Stimulated activated effector memory CD8-positive, alpha-beta T cell treated with anti-CD3 and anti-CD28 coated beads, Interleukin-12 subunit alpha, Interleukin-12 subunit beta, amount 100 ng/mL, for 72 hours (primary cell): ENCODE measurements around the gene HPSE2.

ENCODE experiments used
- ATAC-seq: fragments of 150-1000 bp; cut with Tn5 transposase; 2 replicates; pipeline ENCODE4 v1.10.0; 2021
- DNase-seq, 2 donors: peaks; one replicate each; pipeline ENCODE4 v3.0.0; 2021 to 2022; ENCODE audit warnings: low spot score in 2 of 2
- H3K27ac Mint-ChIP-seq: one replicate; pipeline ENCODE4 v1.8.0; 2022; ENCODE audit warnings: mild to moderate bottlenecking, mixed read lengths
- H3K36me3 Mint-ChIP-seq: one replicate; pipeline ENCODE4 v1.8.0; 2022; ENCODE audit warnings: mild to moderate bottlenecking, mixed read lengths
- H3K4me1 Mint-ChIP-seq: one replicate; pipeline ENCODE4 v1.8.0; 2022; ENCODE audit warnings: mixed read lengths
- H3K4me3 Mint-ChIP-seq: one replicate; pipeline ENCODE4 v1.8.0; 2022; ENCODE audit warnings: mild to moderate bottlenecking, mixed read lengths
- H3K9me3 Mint-ChIP-seq: one replicate; pipeline ENCODE4 v1.8.0; 2022; ENCODE audit warnings: mixed read lengths

The HPSE2 gene

GRCh38 chr10:98632456-98633150 is 603.0 kb downstream of the HPSE2 start:
- DNase-seq (no peak), ATAC-seq (no peak)
- Mint-ChIP-seq H3K9me3 (no peaks in the 10 kb centered on the region), H3K36me3 (no peaks in the 10 kb centered on the region), H3K4me1 (no peaks in the 10 kb centered on the region), H3K27ac (no peak overlapping the region), H3K4me3 (no peak overlapping the region)

- ATAC-seq, result no peak
Observed at GRCh38 chr10:98628206-98628605, 607.4 kb downstream of the HPSE2 start.

DNA sequence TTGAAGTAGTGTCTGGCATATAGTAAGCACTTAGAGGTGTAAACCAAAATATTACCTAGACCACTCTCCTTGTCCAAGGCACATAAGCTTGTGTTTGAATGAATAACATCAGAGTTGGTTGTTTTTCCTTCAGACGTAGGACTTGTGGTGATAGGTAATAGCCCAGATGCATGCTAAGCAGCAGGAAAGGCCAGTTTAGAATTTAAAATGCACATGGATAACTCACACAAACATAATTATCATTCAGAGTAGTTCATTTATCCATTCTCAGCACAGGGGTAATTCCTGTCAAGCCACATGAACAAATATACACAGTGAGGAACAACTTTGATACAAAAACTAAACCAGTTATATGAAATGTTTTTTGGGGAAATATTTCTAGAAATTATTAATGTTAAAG is 607.9 kb downstream of the HPSE2 start:
- DNase-seq (no peak), ATAC-seq (no peak)
- Mint-ChIP-seq H3K9me3 (no peaks in the 10 kb centered on the region), H3K4me3 (no peak overlapping the region), H3K27ac (no peak overlapping the region), H3K4me1 (no peaks in the 10 kb centered on the region), H3K36me3 (no peaks in the 10 kb centered on the region)

More at GRCh38 chr10:98628206-98628605, 607.4 kb downstream of the HPSE2 start:
- Mint-ChIP-seq H3K36me3 (no peaks in the 10 kb centered on the region), H3K4me3 (no peak overlapping the region), H3K4me1 (no peaks in the 10 kb centered on the region), H3K27ac (no peak overlapping the region), H3K9me3 (no peaks in the 10 kb centered on the region)
- DNase-seq, result no peak

DNA sequence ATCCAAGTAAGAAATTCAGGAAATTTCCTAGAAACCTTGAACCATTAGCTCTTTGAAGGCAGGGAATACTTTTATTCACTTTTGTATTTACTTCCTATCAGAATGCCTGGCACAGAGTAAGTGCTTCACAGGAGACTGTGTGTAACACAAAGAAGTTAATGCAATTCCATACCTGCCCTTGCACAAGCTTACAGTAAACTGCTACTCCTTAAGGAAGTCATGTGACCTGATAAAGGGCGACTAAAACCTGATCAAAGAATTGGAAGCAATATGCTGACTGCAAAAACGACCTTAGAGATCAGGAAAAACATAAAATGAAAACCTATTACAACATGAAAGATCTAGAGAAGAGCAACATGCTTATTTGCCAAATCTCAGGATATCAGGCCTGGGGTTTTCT is 610.7 kb downstream of the HPSE2 start:
- Mint-ChIP-seq H3K36me3 (no peaks in the 10 kb centered on the region), H3K27ac (no peak overlapping the region)
- no peak for DNase-seq

GRCh38 chr10:98623176-98623575 is 612.5 kb downstream of the HPSE2 start:
- ATAC-seq, result no peak
- DNase-seq, result no peak
- Mint-ChIP-seq H3K4me1 (peaks cover 6% of the 10 kb centered on the region), H3K4me3 (no peak overlapping the region), H3K36me3 (no peaks in the 10 kb centered on the region), H3K9me3 (no peaks in the 10 kb centered on the region), H3K27ac (no peak overlapping the region)

More for the DNA sequence above, 610.7 kb downstream of the HPSE2 start:
- H3K4me3 Mint-ChIP-seq, result no peak overlapping the region
- ATAC-seq, result no peak
- H3K4me1 Mint-ChIP-seq, result no peaks in the 10 kb centered on the region
- H3K9me3 Mint-ChIP-seq, result no peaks in the 10 kb centered on the region

- no peaks in the 10 kb centered on the region for H3K9me3 Mint-ChIP-seq
- ATAC-seq (no peak), DNase-seq (no peak)
- H3K4me1 Mint-ChIP-seq, result peaks cover 6% of the 10 kb centered on the region
- H3K27ac Mint-ChIP-seq, result no peak overlapping the region
- H3K4me3 Mint-ChIP-seq, result no peak overlapping the region
- no peaks in the 10 kb centered on the region for H3K36me3 Mint-ChIP-seq
Observed at GRCh38 chr10:98621630-98622029, 614.0 kb downstream of the HPSE2 start.

DNA sequence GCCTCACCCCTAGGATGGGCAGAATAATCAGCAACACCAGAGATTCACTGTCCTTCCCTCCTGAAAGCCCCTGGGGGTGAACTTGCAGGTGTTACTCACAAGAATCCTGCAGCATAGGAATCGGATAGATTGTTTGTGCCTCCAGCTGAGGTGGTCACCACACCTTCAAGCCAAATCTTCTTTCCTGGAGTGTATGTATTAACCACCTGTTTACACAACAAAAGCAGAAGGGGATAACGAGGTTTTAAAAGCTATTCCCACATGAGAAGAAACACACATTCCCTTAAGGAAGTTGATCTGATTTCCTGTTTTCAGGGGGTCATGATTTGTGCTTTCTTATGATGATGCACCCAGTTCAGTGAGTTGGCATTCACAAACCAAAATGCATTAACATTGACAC is 615.1 kb downstream of the HPSE2 start:
- no peak overlapping the region for H3K27ac Mint-ChIP-seq
- ATAC-seq (no peak), DNase-seq (no peak)

DNA sequence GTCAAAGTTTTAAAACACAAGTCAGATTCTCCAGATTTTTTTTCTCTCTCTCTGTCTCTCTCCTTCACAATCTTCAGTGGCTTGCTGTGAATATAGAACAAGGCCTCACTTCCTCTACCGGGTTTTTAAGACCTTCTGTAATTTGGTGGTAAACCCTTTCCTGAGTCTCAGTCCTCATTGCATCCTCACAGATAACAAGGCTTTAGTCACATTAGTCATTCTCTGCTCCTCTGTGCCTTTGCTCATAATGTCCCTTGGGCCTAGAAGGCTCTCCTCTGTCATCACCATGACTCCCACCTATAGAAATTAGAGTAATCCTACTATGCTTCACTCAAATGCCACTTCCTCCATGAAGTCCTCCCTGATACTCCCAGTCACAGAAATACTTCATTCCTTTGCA is 616.2 kb downstream of the HPSE2 start:
- no peaks in the 10 kb centered on the region for H3K36me3 Mint-ChIP-seq
- no peak overlapping the region for H3K4me3 Mint-ChIP-seq
- H3K9me3 Mint-ChIP-seq, result no peaks in the 10 kb centered on the region
- peaks cover 6% of the 10 kb centered on the region for H3K4me1 Mint-ChIP-seq
- ATAC-seq, result peak; percentile 86
- no peak for DNase-seq
- H3K27ac Mint-ChIP-seq, result peak overlapping the region; percentile 55

More for the DNA sequence above, 615.1 kb downstream of the HPSE2 start:
- Mint-ChIP-seq H3K36me3 (no peaks in the 10 kb centered on the region), H3K4me3 (no peak overlapping the region), H3K4me1 (peaks cover 6% of the 10 kb centered on the region), H3K9me3 (no peaks in the 10 kb centered on the region)

GRCh38 chr10:98617906-98618520 is 617.6 kb downstream of the HPSE2 start:
- ATAC-seq, result no peak
- no peaks in the 10 kb centered on the region for H3K9me3 Mint-ChIP-seq
- no peak for DNase-seq
- no peak overlapping the region for H3K27ac Mint-ChIP-seq
- peaks cover 6% of the 10 kb centered on the region for H3K4me1 Mint-ChIP-seq
- H3K4me3 Mint-ChIP-seq, result no peak overlapping the region
- H3K36me3 Mint-ChIP-seq, result no peaks in the 10 kb centered on the region

- Mint-ChIP-seq H3K9me3 (no peaks in the 10 kb centered on the region), H3K27ac (no peak overlapping the region), H3K4me1 (no peaks in the 10 kb centered on the region), H3K4me3 (no peak overlapping the region), H3K36me3 (no peaks in the 10 kb centered on the region)
- ATAC-seq (no peak), DNase-seq (no peak)
Observed at GRCh38 chr10:98613446-98613845, 622.2 kb downstream of the HPSE2 start.

DNA sequence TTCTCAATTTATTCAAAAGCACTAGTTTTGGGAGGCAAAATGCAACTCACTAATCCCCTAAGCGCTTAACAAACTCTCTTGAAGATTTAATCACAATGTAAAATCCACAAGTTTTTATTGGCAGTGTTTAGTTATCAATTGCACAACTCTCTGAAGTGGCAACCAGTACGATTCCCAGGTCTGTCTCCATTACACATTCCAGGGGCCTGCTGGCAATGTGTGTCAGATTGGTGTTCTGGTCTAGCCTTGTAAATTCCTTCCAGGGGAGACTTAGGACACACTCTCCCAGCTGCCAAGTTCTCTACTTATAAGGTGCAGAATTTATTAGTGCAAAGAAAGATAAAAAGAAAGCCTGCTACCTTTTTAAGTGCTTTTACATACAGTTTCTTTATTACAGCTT is 624.2 kb downstream of the HPSE2 start:
- H3K27ac Mint-ChIP-seq, result no peak overlapping the region
- ATAC-seq (no peak), DNase-seq (no peak)
- H3K4me3 Mint-ChIP-seq, result no peak overlapping the region
- H3K4me1 Mint-ChIP-seq, result no peaks in the 10 kb centered on the region
- H3K36me3 Mint-ChIP-seq, result no peaks in the 10 kb centered on the region
- H3K9me3 Mint-ChIP-seq, result no peaks in the 10 kb centered on the region

DNA sequence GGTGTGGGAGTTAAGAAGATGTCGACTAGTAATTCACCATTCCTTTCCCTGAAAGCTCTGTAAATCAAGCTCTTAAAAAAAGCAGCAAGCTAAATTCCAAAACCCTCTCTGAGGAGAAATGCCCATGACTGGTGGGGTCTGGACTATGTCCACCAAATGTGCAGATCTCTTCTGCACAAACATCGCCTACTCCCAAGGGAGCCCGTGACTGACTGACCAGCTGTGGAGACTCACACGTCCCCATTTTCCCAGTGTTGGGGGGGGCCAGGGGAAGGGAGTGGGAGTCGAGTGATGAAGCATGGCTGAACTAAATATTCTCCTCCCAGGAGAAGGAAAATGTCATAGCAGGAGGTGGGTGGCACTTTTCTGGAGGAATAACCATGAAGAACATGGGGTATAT is 624.8 kb downstream of the HPSE2 start:
- Mint-ChIP-seq H3K36me3 (no peaks in the 10 kb centered on the region), H3K4me1 (no peaks in the 10 kb centered on the region), H3K4me3 (no peak overlapping the region), H3K27ac (no peak overlapping the region), H3K9me3 (no peaks in the 10 kb centered on the region)
- DNase-seq (no peak), ATAC-seq (no peak)

- Mint-ChIP-seq H3K36me3 (no peaks in the 10 kb centered on the region), H3K4me1 (no peaks in the 10 kb centered on the region), H3K27ac (no peak overlapping the region)
Observed at GRCh38 chr10:98610301-98610700, 625.4 kb downstream of the HPSE2 start.

GRCh38 chr10:98609265-98609664 is 626.4 kb downstream of the HPSE2 start:
- ATAC-seq (no peak), DNase-seq (no peak)
- H3K4me3 Mint-ChIP-seq, result no peak overlapping the region
- H3K27ac Mint-ChIP-seq, result no peak overlapping the region
- no peaks in the 10 kb centered on the region for H3K36me3 Mint-ChIP-seq
- no peaks in the 10 kb centered on the region for H3K4me1 Mint-ChIP-seq
- no peaks in the 10 kb centered on the region for H3K9me3 Mint-ChIP-seq

More at GRCh38 chr10:98610301-98610700, 625.4 kb downstream of the HPSE2 start:
- Mint-ChIP-seq H3K4me3 (no peak overlapping the region), H3K9me3 (no peaks in the 10 kb centered on the region)
- peak; percentile 11 for ATAC-seq
- no peak for DNase-seq

DNA sequence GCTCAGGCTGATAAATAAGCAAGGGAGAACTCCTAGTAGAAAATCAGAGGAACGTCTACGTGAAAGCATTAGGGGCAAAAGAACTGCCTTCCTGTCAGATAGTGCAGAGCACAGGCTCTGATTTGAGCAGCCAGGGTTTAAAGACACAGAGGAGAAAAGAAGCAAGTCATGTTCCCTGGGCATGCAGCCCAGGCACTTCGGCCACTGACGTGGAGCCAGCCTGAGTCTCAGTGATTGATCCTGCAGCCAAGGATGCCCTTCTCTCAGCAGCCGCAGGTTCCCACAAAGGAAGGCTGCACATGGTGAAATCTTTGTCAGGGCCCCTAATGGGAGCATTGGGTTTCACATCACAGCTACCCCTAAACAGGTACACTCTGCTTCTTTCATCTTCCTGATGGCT is 627.2 kb downstream of the HPSE2 start:
- Mint-ChIP-seq H3K4me1 (no peaks in the 10 kb centered on the region), H3K4me3 (no peak overlapping the region), H3K9me3 (no peaks in the 10 kb centered on the region), H3K36me3 (no peaks in the 10 kb centered on the region), H3K27ac (no peak overlapping the region)
- DNase-seq (no peak), ATAC-seq (no peak)

- Mint-ChIP-seq H3K4me1 (no peaks in the 10 kb centered on the region), H3K9me3 (no peaks in the 10 kb centered on the region), H3K36me3 (no peaks in the 10 kb centered on the region), H3K4me3 (no peak overlapping the region), H3K27ac (no peak overlapping the region)
- ATAC-seq (no peak), DNase-seq (no peak)
Observed at GRCh38 chr10:98602224-98602623, 633.4 kb downstream of the HPSE2 start.
